PC-9 (cell line): ENCODE results near the gene PACSIN1. TPM values are rescaled to one million over a fixed set of nuclear protein-coding genes. Genes with fewer than 3 reads are reported as not detected.

ENCODE experiments used
- BruUV-seq: library from RNA; stranded (reverse); fragments of 400-500 nt; replicated peaks from 2 replicates; lab custom pipeline; 2021; lab: Mats Ljungman, UMichigan
- CTCF ChIA-PET: fragments of 300-600 bp; sonication (Branson Sonifier 250); formaldehyde crosslinking; loops from one replicate; lab custom pipeline; 2022; ENCODE audit warnings: antibody characterized with exemption; lab: Charles Lee
- POLR2A ChIA-PET: fragments of 300-600 bp; sonication (Branson Sonifier 250); formaldehyde crosslinking; loops from one replicate; lab custom pipeline; 2022; ENCODE audit warnings: antibody characterized with exemption; ENCODE audit not compliant: unreplicated experiment; lab: Charles Lee
- DNase-seq, 2 experiments: peaks; one replicate each; pipeline versions ENCODE4 v3.0.0 to v3.0.0-alpha.2; 2015 to 2022; ENCODE audit warnings: mixed read lengths in 1 of 2
- H2AFZ ChIP-seq: fragments of 200-600 bp; sonication (generic); 2 replicates; pipeline ENCODE4 v1.8.1; 2017; ENCODE audit warnings: antibody characterized with exemption
- H3F3A ChIP-seq: fragments of 200-600 bp; sonication (generic); 2 replicates; pipeline ENCODE4 v1.8.1; 2017; ENCODE audit warnings: antibody characterized with exemption, mild to moderate bottlenecking, low read depth; ENCODE audit not compliant: insufficient read depth
- H3K27ac ChIP-seq: fragments of 200-600 bp; sonication (generic); 2 replicates; pipeline ENCODE4 v1.6.1; 2016; ENCODE audit warnings: mixed run types
- H3K27me3 ChIP-seq: fragments of 200-600 bp; sonication (generic); 2 replicates; pipeline ENCODE4 v1.6.1; 2016; ENCODE audit warnings: low read depth, mixed run types; ENCODE audit not compliant: insufficient read depth
- H3K36me3 ChIP-seq: fragments of 200-600 bp; sonication (generic); 2 replicates; pipeline ENCODE4 v1.6.1; 2016; ENCODE audit warnings: low read depth, mixed run types
- H3K4me1 ChIP-seq: fragments of 200-600 bp; sonication (generic); replicated peaks from 2 replicates; pipeline ENCODE4 v1.6.1; 2016; ENCODE audit warnings: mixed run types; ENCODE audit not compliant: insufficient read depth
- H3K4me2 ChIP-seq: fragments of 200-600 bp; sonication (generic); 2 replicates; pipeline ENCODE4 v1.6.1; 2017; ENCODE audit warnings: mixed run types
- H3K4me3 ChIP-seq: fragments of 200-600 bp; sonication (generic); 2 replicates; pipeline ENCODE4 v1.6.1; 2016; ENCODE audit warnings: mixed run types
- H3K79me2 ChIP-seq: fragments of 200-600 bp; sonication (generic); 2 replicates; pipeline ENCODE4 v1.6.1; 2017; ENCODE audit warnings: low read depth, mixed run types
- H3K9me2 ChIP-seq: fragments of 200-600 bp; sonication (generic); 2 replicates; pipeline ENCODE4 v1.8.1; 2017; ENCODE audit warnings: mild to moderate bottlenecking; ENCODE audit not compliant: insufficient read depth
- H3K9me3 ChIP-seq: fragments of 200-600 bp; sonication (generic); 2 replicates; pipeline ENCODE4 v1.8.1; 2016; ENCODE audit warnings: low read depth; ENCODE audit not compliant: insufficient read depth
- H4K20me1 ChIP-seq: fragments of 200-600 bp; sonication (generic); 2 replicates; pipeline ENCODE4 v1.8.1; 2017; ENCODE audit not compliant: insufficient read depth
- CTCF ChIP-seq: fragments of 200-600 bp; sonication (generic); conservative IDR thresholded peaks from 2 replicates; pipeline ENCODE4 v1.6.1; 2017; ENCODE audit warnings: mixed run types, antibody characterized with exemption, mild to moderate bottlenecking, moderate library complexity
- EZH2 ChIP-seq: fragments of 200-600 bp; sonication (generic); IDR thresholded peaks from 2 replicates; pipeline ENCODE4 v1.8.0; 2017; ENCODE audit warnings: antibody characterized with exemption, low read depth
- intact Hi-C: fragments of 100-400 bp; cut with micrococcal nuclease; formaldehyde crosslinking; loops from one replicate; pipeline ENCODE4 v1.10.0; 2022; ENCODE audit not compliant: unreplicated experiment
- total RNA-seq: library from RNA; stranded (reverse); gene quantifications from 2 replicates; pipeline ENCODE4 v1.2.3, GENCODE V29; 2021

PACSIN1 gene
- total RNA-seq, 1 experiment from 2014 or later: 5.0 TPM

GRCh38 chr6:34572021-34572420 lies 106.1 kb downstream of the PACSIN1 start:
- peaks cover 34% of the 10 kb centered on the region; the same call in 1 of the 2 replicates for H3F3A ChIP-seq
- TF ChIP-seq EZH2 (no peak), CTCF (no peak)
- no peaks in the 10 kb centered on the region for H3K79me2 ChIP-seq
- H2AFZ ChIP-seq: no peak overlapping the region
- no peak overlapping the region for H3K4me3 ChIP-seq
- ChIA-PET POLR2A (no interaction called here), CTCF (no interaction called here)
- no peak overlapping the region for H3K27ac ChIP-seq
- no peak for DNase-seq
- BruUV-seq: no TSS peak
- H3K4me2 ChIP-seq: no peak overlapping the region
- H3K9me3 ChIP-seq: no peaks in the 10 kb centered on the region
- H3K9me2 ChIP-seq: no peaks in the 10 kb centered on the region
- no peaks in the 10 kb centered on the region for H3K36me3 ChIP-seq
- H3K27me3 ChIP-seq: no peaks in the 10 kb centered on the region
- H3K4me1 ChIP-seq: peaks cover 21% of the 10 kb centered on the region
- intact Hi-C loops: no loop called here
- no peaks in the 10 kb centered on the region for H4K20me1 ChIP-seq

DNA sequence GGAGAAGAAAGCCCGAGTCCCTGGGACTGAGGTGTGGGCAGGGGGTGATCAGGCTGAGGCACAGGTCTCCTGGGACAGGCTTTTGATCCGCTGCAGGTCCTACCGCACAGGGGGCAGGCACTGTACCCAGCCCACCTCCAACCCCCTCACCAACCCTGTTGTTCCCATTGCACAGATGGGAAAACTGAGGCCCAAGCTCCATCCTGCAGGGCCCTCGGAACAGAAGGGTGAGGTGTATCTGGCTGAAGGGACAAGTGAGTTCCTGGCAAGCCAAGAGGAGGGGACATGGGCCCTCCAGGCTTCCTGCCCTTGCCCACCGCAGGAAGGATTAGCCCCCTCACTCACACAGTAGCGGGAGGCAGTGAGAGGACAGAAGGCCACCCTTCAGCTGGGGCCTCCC lies 106.7 kb downstream of the PACSIN1 start:
- H3K27ac ChIP-seq: no peak overlapping the region
- no peaks in the 10 kb centered on the region for H3K9me3 ChIP-seq
- no peak overlapping the region for H3K4me3 ChIP-seq
- no peak for TF ChIP-seq CTCF
- intact Hi-C loops: no loop called here
- peaks cover 30% of the 10 kb centered on the region; the same call in 1 of the 2 replicates for H3F3A ChIP-seq
- peaks cover 15% of the 10 kb centered on the region for H3K4me1 ChIP-seq
- POLR2A ChIA-PET: no interaction called here
- DNase-seq: no peak
- no peaks in the 10 kb centered on the region for H3K9me2 ChIP-seq
- no peaks in the 10 kb centered on the region for H3K27me3 ChIP-seq
- no peaks in the 10 kb centered on the region for H4K20me1 ChIP-seq
- no peaks in the 10 kb centered on the region for H3K36me3 ChIP-seq
- H3K79me2 ChIP-seq: no peaks in the 10 kb centered on the region
- no TSS peak for BruUV-seq
- CTCF ChIA-PET: no interaction called here
- H3K4me2 ChIP-seq: no peak overlapping the region
- no peak overlapping the region for H2AFZ ChIP-seq

DNA sequence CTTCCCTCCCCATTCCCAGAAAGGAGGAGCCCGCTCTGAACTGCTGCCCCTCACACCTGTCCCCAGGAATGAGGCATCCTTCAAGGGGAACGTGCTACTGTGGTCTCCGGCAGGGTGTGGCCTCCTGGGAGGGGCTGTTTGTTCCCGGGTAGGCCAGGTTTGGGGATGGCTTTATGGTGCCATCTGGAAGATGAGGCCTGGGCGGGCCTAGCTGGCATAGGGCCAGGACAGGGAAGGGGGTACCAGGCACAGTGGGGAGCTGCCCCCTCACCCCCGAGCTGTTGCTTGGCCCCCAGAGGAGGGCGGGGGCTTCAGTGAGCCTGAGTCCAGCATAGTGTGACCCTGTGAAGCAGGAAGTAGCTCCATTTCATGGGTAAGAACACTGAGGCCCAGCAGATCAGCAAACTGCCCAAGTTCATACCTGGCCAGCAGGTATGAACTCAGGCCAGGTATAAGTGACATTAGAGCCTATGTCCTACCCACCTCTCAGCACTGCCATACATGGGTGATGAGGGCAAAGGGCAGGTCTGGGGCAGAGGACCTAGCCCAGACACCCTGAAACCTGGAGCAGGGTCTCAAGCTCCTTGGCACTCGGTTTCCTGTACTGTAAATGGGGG lies 107.8 kb downstream of the PACSIN1 start:
- H3K4me2 ChIP-seq: no peak overlapping the region
- no peaks in the 10 kb centered on the region for H3K79me2 ChIP-seq
- no peaks in the 10 kb centered on the region for H4K20me1 ChIP-seq
- peaks cover 4% of the 10 kb centered on the region for H3K4me1 ChIP-seq
- H2AFZ ChIP-seq: no peak overlapping the region
- H3K27me3 ChIP-seq: no peaks in the 10 kb centered on the region
- peaks cover 19% of the 10 kb centered on the region; the same call in 1 of the 2 replicates for H3F3A ChIP-seq
- intact Hi-C loops: no loop called here
- H3K9me3 ChIP-seq: no peaks in the 10 kb centered on the region
- H3K36me3 ChIP-seq: no peaks in the 10 kb centered on the region
- TF ChIP-seq EZH2 (no peak), CTCF (no peak)
- ChIA-PET POLR2A (no interaction called here), CTCF (no interaction called here)
- no peak for DNase-seq
- H3K27ac ChIP-seq: no peak overlapping the region
- no TSS peak for BruUV-seq
- H3K4me3 ChIP-seq: no peak overlapping the region
- no peaks in the 10 kb centered on the region for H3K9me2 ChIP-seq
